KMS-11 (cell line): ENCODE data around the gene ARHGAP22.
"Not testable (repeated sequence)": the region's sequence is repeated elsewhere in the genome, so short reads cannot be mapped to it uniquely, and the experiment has no call there.

Source experiments
- H2AFZ ChIP-seq: fragments of 200-600 bp; sonication (generic); 2 replicates; pipeline ENCODE4 v1.6.1; 2016; ENCODE audit warnings: antibody characterized with exemption, mixed run types, low read depth
- H3K27ac ChIP-seq: fragments of 200-600 bp; sonication (generic); 2 replicates; pipeline ENCODE4 v1.6.1; 2016; ENCODE audit warnings: mild to moderate bottlenecking, mixed run types
- H3K27me3 ChIP-seq: fragments of 200-600 bp; sonication (generic); 2 replicates; pipeline ENCODE4 v1.6.1; 2017; ENCODE audit warnings: mild to moderate bottlenecking, low read depth, mixed run types, moderate library complexity; ENCODE audit not compliant: insufficient read depth
- H3K36me3 ChIP-seq: fragments of 200-600 bp; sonication (generic); 2 replicates; pipeline ENCODE4 v1.6.1; 2017; ENCODE audit warnings: mild to moderate bottlenecking, mixed run types; ENCODE audit not compliant: insufficient read depth
- H3K4me1 ChIP-seq: fragments of 200-600 bp; sonication (generic); 2 replicates; pipeline ENCODE4 v1.6.1; 2016; ENCODE audit warnings: mild to moderate bottlenecking, low read depth, mixed run types; ENCODE audit not compliant: poor library complexity, severe bottlenecking
- H3K4me2 ChIP-seq: fragments of 200-600 bp; sonication (generic); 2 replicates; pipeline ENCODE4 v1.7.0; 2016; ENCODE audit warnings: mild to moderate bottlenecking, mixed run types
- H3K4me3 ChIP-seq: fragments of 200-600 bp; sonication (generic); IDR thresholded peaks from 2 replicates; pipeline ENCODE4 v1.6.1; 2017; ENCODE audit warnings: low read depth, low read length, mixed read lengths; ENCODE audit not compliant: insufficient read depth
- H3K79me2 ChIP-seq: fragments of 200-600 bp; sonication (generic); 2 replicates; pipeline ENCODE4 v1.6.1; 2016; ENCODE audit warnings: low read depth, mixed run types; ENCODE audit not compliant: insufficient read depth
- H3K9ac ChIP-seq: fragments of 200-600 bp; sonication (generic); 2 replicates; pipeline ENCODE4 v1.6.1; 2016; ENCODE audit warnings: mild to moderate bottlenecking, mixed run types
- H4K20me1 ChIP-seq: fragments of 200-600 bp; sonication (generic); 2 replicates; pipeline ENCODE4 v1.6.1; 2016; ENCODE audit warnings: mild to moderate bottlenecking, mixed run types; ENCODE audit not compliant: insufficient read depth
- TF ChIP-seq, protein P1 (sequence below): fragments of 200-600 bp; sonication (generic); conservative IDR thresholded peaks from 2 replicates; pipeline ENCODE4 v1.6.1; 2017; ENCODE audit warnings: low read depth, mild to moderate bottlenecking, antibody characterized with exemption, low read length, moderate library complexity, mixed read lengths

The ARHGAP22 gene

DNA sequence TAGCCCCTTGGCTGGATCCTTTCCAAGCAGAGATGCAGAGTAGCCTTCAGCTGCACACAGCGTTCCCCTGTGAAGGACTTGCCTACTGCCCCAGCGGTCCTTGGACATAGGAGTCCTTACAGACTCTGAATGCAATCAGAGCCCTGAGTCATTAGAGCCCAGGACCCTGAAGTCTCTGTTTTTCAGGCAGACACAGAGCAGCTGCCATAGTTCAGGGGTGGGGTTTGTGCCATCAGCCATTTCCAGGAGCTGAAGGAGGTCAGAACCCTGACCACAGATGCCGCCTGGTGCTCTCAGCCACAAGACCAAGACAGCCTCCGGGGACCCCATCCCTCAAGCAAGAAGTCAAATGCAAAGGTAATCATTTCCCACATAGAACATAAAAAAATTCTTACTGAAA is 47.0 kb upstream of the ARHGAP22 start:
- no peak overlapping the region for H3K4me2 ChIP-seq
- no peaks in the 10 kb centered on the region for H3K79me2 ChIP-seq
- H3K9ac ChIP-seq: no peak overlapping the region
- H3K4me3 ChIP-seq: no peak overlapping the region
- TF ChIP-seq, protein P1, sequence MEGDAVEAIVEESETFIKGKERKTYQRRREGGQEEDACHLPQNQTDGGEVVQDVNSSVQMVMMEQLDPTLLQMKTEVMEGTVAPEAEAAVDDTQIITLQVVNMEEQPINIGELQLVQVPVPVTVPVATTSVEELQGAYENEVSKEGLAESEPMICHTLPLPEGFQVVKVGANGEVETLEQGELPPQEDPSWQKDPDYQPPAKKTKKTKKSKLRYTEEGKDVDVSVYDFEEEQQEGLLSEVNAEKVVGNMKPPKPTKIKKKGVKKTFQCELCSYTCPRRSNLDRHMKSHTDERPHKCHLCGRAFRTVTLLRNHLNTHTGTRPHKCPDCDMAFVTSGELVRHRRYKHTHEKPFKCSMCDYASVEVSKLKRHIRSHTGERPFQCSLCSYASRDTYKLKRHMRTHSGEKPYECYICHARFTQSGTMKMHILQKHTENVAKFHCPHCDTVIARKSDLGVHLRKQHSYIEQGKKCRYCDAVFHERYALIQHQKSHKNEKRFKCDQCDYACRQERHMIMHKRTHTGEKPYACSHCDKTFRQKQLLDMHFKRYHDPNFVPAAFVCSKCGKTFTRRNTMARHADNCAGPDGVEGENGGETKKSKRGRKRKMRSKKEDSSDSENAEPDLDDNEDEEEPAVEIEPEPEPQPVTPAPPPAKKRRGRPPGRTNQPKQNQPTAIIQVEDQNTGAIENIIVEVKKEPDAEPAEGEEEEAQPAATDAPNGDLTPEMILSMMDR: no peak
- peaks cover 6% of the 10 kb centered on the region for H3K4me1 ChIP-seq
- no peak overlapping the region for H2AFZ ChIP-seq
- no peaks in the 10 kb centered on the region for H3K36me3 ChIP-seq
- H3K27me3 ChIP-seq: no peaks in the 10 kb centered on the region
- H4K20me1 ChIP-seq: no peaks in the 10 kb centered on the region
- no peak overlapping the region for H3K27ac ChIP-seq

DNA sequence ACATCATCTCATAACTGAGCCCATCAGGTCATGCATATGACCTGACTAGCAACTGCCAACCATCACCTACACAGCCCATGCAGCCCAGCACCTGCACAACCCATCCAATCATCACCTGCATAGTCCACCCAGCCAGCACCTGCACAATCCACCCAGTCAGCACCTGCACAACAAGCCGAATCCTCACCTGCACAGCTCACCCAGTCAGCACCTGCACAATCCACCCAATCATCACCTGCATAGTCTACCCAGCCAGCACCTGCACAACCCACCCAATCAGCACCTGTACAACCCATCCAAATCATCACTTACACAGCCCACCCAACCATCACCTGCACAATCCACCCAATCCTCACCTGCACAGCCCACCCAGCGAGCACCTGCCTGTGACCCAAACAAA is 46.4 kb upstream of the ARHGAP22 start:
- Histone ChIP-seq H3K9ac (no peak overlapping the region), H3K27me3 (no peaks in the 10 kb centered on the region), H3K36me3 (no peaks in the 10 kb centered on the region), H3K79me2 (no peaks in the 10 kb centered on the region), H3K4me1 (peaks cover 4% of the 10 kb centered on the region), H3K27ac (no peak overlapping the region), H2AFZ (no peak overlapping the region), H4K20me1 (no peaks in the 10 kb centered on the region), H3K4me3 (no peak overlapping the region), H3K4me2 (no peak overlapping the region)
- TF ChIP-seq, protein P1: no peak

DNA sequence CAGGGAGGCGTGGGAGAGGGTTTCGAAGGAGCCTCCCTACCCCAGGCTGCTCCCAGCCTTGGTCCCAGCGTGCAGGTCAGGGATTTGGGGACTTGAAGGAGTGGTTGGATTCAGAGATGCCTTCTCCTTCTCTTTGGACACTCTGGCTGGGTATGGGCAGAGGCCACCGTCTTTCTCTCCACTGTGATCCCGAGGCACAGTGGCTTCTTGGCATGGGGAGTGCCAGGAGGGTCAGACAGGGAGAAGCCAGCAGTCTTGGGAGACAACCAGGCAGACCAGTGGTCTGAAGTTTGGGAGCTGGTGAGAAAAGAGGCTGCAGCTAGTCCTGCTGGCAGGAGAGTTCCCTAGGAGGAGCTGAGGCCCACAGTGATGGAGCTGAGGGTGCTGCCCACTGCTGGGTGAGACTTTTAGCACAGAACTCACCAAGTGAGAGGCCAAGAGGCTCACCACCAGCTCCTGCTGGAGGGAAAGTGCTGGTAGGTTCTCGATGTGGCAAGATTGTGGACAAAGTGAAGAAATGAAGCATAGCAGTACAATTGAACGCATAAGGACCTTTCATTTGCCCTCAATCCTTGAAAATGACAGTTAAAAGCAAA is 44.6 kb upstream of the ARHGAP22 start:
- no peaks in the 10 kb centered on the region for H3K4me1 ChIP-seq
- no peak overlapping the region for H3K27ac ChIP-seq
- H3K27me3 ChIP-seq: no peaks in the 10 kb centered on the region
- TF ChIP-seq, protein P1: no peak
- no peaks in the 10 kb centered on the region for H4K20me1 ChIP-seq
- no peak overlapping the region for H3K9ac ChIP-seq
- no peaks in the 10 kb centered on the region for H3K79me2 ChIP-seq
- H3K36me3 ChIP-seq: no peaks in the 10 kb centered on the region
- H3K4me2 ChIP-seq: no peak overlapping the region
- no peak overlapping the region for H2AFZ ChIP-seq
- H3K4me3 ChIP-seq: no peak overlapping the region

DNA sequence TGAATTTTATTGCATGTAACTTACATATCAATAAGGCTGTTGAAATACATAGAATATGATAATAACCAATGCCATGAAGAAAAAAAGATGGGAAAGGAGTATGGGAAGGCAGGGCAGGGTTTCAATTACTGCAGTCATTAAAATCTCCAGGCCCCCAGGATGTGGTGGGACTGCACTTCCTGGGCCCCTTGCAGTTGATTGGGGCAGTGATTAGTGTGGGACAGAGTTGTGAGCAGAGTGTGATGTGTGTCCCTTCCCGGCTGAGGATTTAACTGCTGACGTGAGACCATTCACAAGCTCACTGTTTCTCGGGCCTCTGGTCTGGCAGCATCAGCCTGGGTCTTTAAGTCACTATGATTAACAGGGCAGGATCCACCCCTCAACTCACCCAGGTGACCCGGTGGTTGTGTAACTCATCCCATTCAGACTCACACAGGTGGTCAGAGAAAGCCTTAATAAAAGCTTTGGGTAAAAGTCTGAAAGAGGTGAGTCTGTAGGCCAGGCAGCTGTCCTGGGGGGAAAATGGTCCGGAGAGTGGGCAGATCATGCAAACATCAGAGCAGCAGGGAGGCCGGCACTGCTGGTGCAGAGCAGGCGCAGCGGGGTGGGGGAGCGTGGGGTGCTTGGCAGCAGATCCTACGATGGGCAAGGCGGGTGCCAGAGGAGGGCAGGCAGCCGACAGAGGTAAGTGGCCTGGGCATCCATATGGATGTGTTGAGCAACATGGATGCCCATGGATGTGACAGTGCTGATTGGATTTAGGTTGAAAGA is 43.5 kb upstream of the ARHGAP22 start:
- Histone ChIP-seq H3K27me3 (no peaks in the 10 kb centered on the region), H3K4me1 (no peaks in the 10 kb centered on the region), H2AFZ (no peak overlapping the region), H3K4me2 (no peak overlapping the region), H3K36me3 (no peaks in the 10 kb centered on the region), H4K20me1 (no peaks in the 10 kb centered on the region), H3K9ac (no peak overlapping the region), H3K27ac (no peak overlapping the region), H3K79me2 (no peaks in the 10 kb centered on the region), H3K4me3 (no peak overlapping the region)
- TF ChIP-seq, protein P1: no peak

DNA sequence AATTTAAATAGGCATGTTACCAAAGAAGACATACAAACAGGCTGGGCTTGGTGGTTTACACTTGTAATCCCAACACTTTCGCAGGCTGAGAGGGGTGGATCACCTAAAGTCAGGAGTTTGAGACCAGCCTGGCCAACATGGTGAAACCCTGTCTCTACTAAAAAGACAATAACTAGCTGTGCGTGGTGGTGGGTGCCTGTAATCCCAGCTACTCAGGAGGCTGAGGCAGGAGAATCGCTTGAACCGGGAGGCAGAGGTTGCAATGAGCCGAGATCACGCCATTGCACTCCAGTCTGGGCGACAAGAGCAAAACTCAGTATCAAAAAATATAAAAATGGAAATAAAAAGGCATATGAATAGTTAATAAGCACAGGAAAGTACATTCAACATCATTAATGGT is 42.2 kb upstream of the ARHGAP22 start:
- H4K20me1 ChIP-seq, H3K4me3 ChIP-seq, H3K4me2 ChIP-seq, H3K9ac ChIP-seq, H3K27ac ChIP-seq, H3K79me2 ChIP-seq, H3K36me3 ChIP-seq, H3K27me3 ChIP-seq, H3K4me1 ChIP-seq, H2AFZ ChIP-seq: not testable (repeated sequence)
